Endothelial cell of umbilical vein (primary cell): ENCODE data around the gene PPIL6. TPM values are rescaled to one million over a fixed set of nuclear protein-coding genes. Genes with fewer than 3 reads are reported as not detected.

Source experiments
- BruUV-seq: library from RNA; stranded (reverse); fragments of 400-500 nt; replicated peaks from 2 replicates; lab custom pipeline; 2021; lab: Mats Ljungman, UMichigan
- CTCF ChIA-PET: fragments of 300-600, 350-600 bp; sonication (Branson Sonifier 250); formaldehyde crosslinking; loops from one replicate; lab custom pipeline; 2021; ENCODE audit warnings: antibody characterized with exemption, inconsistent platforms; lab: Charles Lee
- POLR2A ChIA-PET: fragments of 300-600, 350-600 bp; sonication (Branson Sonifier 250); formaldehyde crosslinking; loops from one replicate; lab custom pipeline; 2021; ENCODE audit warnings: antibody characterized with exemption, inconsistent platforms; lab: Charles Lee
- DNase-seq: peaks from one replicate; pipeline ENCODE4 v3.0.0-alpha.2; 2011; ENCODE audit warnings: low read depth, low spot score
- FAIRE-seq: peaks from 2 replicates; lab custom pipeline; 2011; peaks lifted over from hg19 to GRCh38; lab: Jason Lieb, UNC
- H2AFZ ChIP-seq: 2 replicates; pipeline ENCODE4 v1.6.0; 2012; ENCODE audit warnings: low read depth, low read length, control low read depth, inconsistent platforms
- H3K27ac ChIP-seq: 2 replicates; pipeline ENCODE4 v1.5.1; 2011; ENCODE audit warnings: low read depth, mild to moderate bottlenecking, control low read depth, low read length, moderate library complexity; ENCODE audit not compliant: insufficient read depth
- H3K27me3 ChIP-seq, 2 experiments: 2 replicates each; pipeline versions ENCODE4 v1.6.0 to v1.6.1; 2011; ENCODE audit warnings: low read length in 2 of 2, mixed read lengths in 1 of 2; ENCODE audit not compliant: control insufficient read depth in 2 of 2, insufficient read depth in 2 of 2
- H3K36me3 ChIP-seq, 2 experiments: 2 replicates in 1 of 2; 3 replicates in 1 of 2; pipeline ENCODE4 v1.5.1; 2011; ENCODE audit warnings: low read length in 2 of 2, mild to moderate bottlenecking in 1 of 2, moderate library complexity in 1 of 2; ENCODE audit not compliant: control insufficient read depth in 2 of 2, insufficient read depth in 2 of 2; ENCODE audit errors: extremely low read depth in 1 of 2
- H3K4me1 ChIP-seq: 3 replicates; pipeline ENCODE4 v1.5.1; 2011; ENCODE audit warnings: mild to moderate bottlenecking, low read length; ENCODE audit not compliant: control insufficient read depth, insufficient read depth; ENCODE audit errors: extremely low read depth
- H3K4me2 ChIP-seq: 2 replicates; pipeline ENCODE4 v1.6.1; 2011; ENCODE audit warnings: low read length, control low read depth, mixed read lengths; ENCODE audit not compliant: insufficient read depth
- H3K4me3 ChIP-seq, 3 experiments: fragments of 200-600 bp in 1 of 3; sonication (generic), shearing (Covaris generic) in 1 of 3; replicated peaks in 1 of 3; 2 replicates each; pipeline ENCODE4 v1.5.1; 2011 to 2016; ENCODE audit warnings: control low read depth in 3 of 3, low read length in 3 of 3, mild to moderate bottlenecking in 2 of 3, inconsistent platforms in 1 of 3, low read depth in 1 of 3, moderate library complexity in 1 of 3; ENCODE audit not compliant: insufficient read depth in 1 of 3
- H3K79me2 ChIP-seq: 2 replicates; pipeline ENCODE4 v1.6.0; 2012; ENCODE audit warnings: low read length, inconsistent platforms; ENCODE audit not compliant: control insufficient read depth, insufficient read depth
- H3K9ac ChIP-seq: replicated peaks from 2 replicates; pipeline ENCODE3; 2011; ENCODE audit warnings: low read length, control low read depth; ENCODE audit not compliant: insufficient read depth; ENCODE audit errors: extremely low read depth
- H3K9me1 ChIP-seq: replicated peaks from 3 replicates; pipeline ENCODE4 v1.6.0; 2011; ENCODE audit warnings: mild to moderate bottlenecking, low read length; ENCODE audit not compliant: control insufficient read depth, insufficient read depth; ENCODE audit errors: extremely low read depth
- H3K9me3 ChIP-seq: replicated peaks from 2 replicates; pipeline ENCODE4 v1.5.1; 2012; ENCODE audit warnings: low read length, inconsistent platforms; ENCODE audit not compliant: control insufficient read depth, insufficient read depth
- H4K20me1 ChIP-seq: replicated peaks from 2 replicates; pipeline ENCODE3; 2011; ENCODE audit warnings: mild to moderate bottlenecking, low read length; ENCODE audit not compliant: control insufficient read depth, insufficient read depth; ENCODE audit errors: extremely low read depth
- EZH2 ChIP-seq: IDR thresholded peaks from 2 replicates; pipeline ENCODE4 v1.6.1; 2012; ENCODE audit warnings: borderline replicate concordance, low read depth, mild to moderate bottlenecking, moderate library complexity, low read length, inconsistent platforms; ENCODE audit not compliant: severe bottlenecking
- FOS ChIP-seq: IDR thresholded peaks from 2 replicates; pipeline ENCODE4 v1.6.1; 2011; ENCODE audit warnings: mild to moderate bottlenecking, low read length, moderate library complexity, borderline replicate concordance; ENCODE audit not compliant: insufficient read depth
- GATA2 ChIP-seq: IDR thresholded peaks from 2 replicates; pipeline ENCODE4 v1.7.0; 2011; ENCODE audit warnings: low read depth, mild to moderate bottlenecking, moderate library complexity, mixed read lengths, low read length; ENCODE audit not compliant: insufficient read length, insufficient read depth
- JUN ChIP-seq: IDR thresholded peaks from 2 replicates; pipeline ENCODE4 v1.6.1; 2011; ENCODE audit warnings: borderline replicate concordance, low read depth; ENCODE audit not compliant: insufficient read length, insufficient read depth
- MYC ChIP-seq: IDR thresholded peaks from one replicate; pipeline ENCODE4 v1.6.1; 2011; ENCODE audit warnings: mild to moderate bottlenecking, low read depth, low read length
- POLR2A ChIP-seq: IDR thresholded peaks from 2 replicates; pipeline ENCODE4 v1.6.1; 2012; ENCODE audit warnings: low read depth, mild to moderate bottlenecking, control low read depth, low read length
- POLR2AphosphoS5 ChIP-seq: IDR thresholded peaks from 2 replicates; pipeline ENCODE4 v1.6.1; 2012; ENCODE audit warnings: low read depth, mild to moderate bottlenecking, control low read depth, low read length, moderate library complexity; ENCODE audit not compliant: insufficient read depth
- dilution Hi-C: fragments of 300-500 bp; cut with MboI; formaldehyde crosslinking; loops from one replicate; pipeline ENCODE4 v1.15.0; 2019; ENCODE audit warnings: low sequenced_read_pairs; ENCODE audit not compliant: extremely low pct_ligation_motif_present
- intact Hi-C: fragments of 100-400 bp; cut with micrococcal nuclease; formaldehyde crosslinking; loops from one replicate; pipeline ENCODE4 v1.10.0; 2022
- polyA plus RNA-seq, 4 experiments: library from polyadenylated mRNA; depleted of rRNA in 3 of 4; stranded (reverse) in 3 of 4; unstranded in 1 of 4; fragments of >200 nt; gene quantifications; 2 replicates each; pipeline versions ENCODE4 v1.2.1 to v1.2.3, GENCODE V29; 2011 to 2012; ENCODE audit warnings: missing spikeins in 1 of 4
- total RNA-seq: library from RNA; stranded (reverse); gene quantifications from 2 replicates; pipeline ENCODE4 v1.2.3, GENCODE V29; 2021
- TF ChIP-seq, protein P1 (sequence below), 2 donors: IDR thresholded peaks; 1 replicate in 1 of 2; 2 replicates in 1 of 2; pipeline ENCODE4 v1.5.1; 2011; ENCODE audit warnings: low read length in 2 of 2, mild to moderate bottlenecking in 2 of 2, moderate library complexity in 2 of 2, control low read depth in 1 of 2, inconsistent platforms in 1 of 2, low read depth in 1 of 2; ENCODE audit not compliant: insufficient read depth in 1 of 2; ENCODE audit errors: extremely low read depth in 1 of 2
- TF ChIP-seq, protein P2 (sequence below): IDR thresholded peaks from 2 replicates; pipeline ENCODE4 v1.6.1; 2011; ENCODE audit not compliant: insufficient read depth, insufficient read length

Gene PPIL6
- total and polyA plus RNA-seq, 2 donors (not counting 3 experiments of a cell fraction or from before 2014, with no cell fraction given): 0.11 to 0.33 TPM

DNA sequence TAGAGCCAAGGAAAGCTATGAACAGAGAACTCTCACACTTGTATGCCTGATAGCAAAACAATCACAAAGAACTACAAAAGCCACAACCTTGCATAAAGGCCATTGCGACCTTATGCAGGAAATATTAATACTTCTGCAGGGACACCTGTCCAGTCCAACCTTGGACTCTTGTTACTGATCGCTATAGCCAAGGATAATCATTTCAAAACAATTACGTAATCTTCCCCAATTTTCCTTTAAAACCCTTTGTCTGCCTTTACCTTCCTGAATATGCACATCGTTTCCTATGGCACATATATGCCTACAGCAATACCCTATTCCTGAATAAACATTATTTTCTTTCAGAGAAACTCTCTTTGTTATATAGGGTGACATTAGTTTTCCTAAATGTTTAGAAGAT lies 22.8 kb downstream of the PPIL6 start:
- intact Hi-C loops (no loop called here), dilution Hi-C loops (no loop called here)
- no peak overlapping the region for H3K4me3 ChIP-seq
- no peak overlapping the region for H3K27ac ChIP-seq
- H3K9me1 ChIP-seq: no peaks in the 10 kb centered on the region
- CTCF ChIA-PET: no interaction called here
- no peak overlapping the region for H3K9ac ChIP-seq
- H2AFZ ChIP-seq: no peak overlapping the region
- peaks cover 0 to 4% of the 10 kb centered on the region in 2 experiments for H3K27me3 ChIP-seq
- H3K36me3 ChIP-seq: no peaks in the 10 kb centered on the region
- BruUV-seq: no TSS peak
- H3K4me2 ChIP-seq: no peak overlapping the region
- H3K79me2 ChIP-seq: no peaks in the 10 kb centered on the region
- no peaks in the 10 kb centered on the region for H4K20me1 ChIP-seq
- POLR2A ChIA-PET: no interaction called here
- TF ChIP-seq, protein P1, sequence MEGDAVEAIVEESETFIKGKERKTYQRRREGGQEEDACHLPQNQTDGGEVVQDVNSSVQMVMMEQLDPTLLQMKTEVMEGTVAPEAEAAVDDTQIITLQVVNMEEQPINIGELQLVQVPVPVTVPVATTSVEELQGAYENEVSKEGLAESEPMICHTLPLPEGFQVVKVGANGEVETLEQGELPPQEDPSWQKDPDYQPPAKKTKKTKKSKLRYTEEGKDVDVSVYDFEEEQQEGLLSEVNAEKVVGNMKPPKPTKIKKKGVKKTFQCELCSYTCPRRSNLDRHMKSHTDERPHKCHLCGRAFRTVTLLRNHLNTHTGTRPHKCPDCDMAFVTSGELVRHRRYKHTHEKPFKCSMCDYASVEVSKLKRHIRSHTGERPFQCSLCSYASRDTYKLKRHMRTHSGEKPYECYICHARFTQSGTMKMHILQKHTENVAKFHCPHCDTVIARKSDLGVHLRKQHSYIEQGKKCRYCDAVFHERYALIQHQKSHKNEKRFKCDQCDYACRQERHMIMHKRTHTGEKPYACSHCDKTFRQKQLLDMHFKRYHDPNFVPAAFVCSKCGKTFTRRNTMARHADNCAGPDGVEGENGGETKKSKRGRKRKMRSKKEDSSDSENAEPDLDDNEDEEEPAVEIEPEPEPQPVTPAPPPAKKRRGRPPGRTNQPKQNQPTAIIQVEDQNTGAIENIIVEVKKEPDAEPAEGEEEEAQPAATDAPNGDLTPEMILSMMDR (IDR thresholded peaks at IDR 0.05; ENCODE audit: extremely low read depth in 1 of 2, insufficient read depth in 1 of 2, low read depth in 1 of 2, low read length in 2 of 2): no peak
- TF ChIP-seq, protein P2, sequence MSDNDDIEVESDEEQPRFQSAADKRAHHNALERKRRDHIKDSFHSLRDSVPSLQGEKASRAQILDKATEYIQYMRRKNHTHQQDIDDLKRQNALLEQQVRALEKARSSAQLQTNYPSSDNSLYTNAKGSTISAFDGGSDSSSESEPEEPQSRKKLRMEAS: no peak
- TF ChIP-seq MYC (no peak), FOS (no peak)
- DNase-seq (no peak), FAIRE-seq (no peak)
- no peaks in the 10 kb centered on the region for H3K9me3 ChIP-seq
- no peaks in the 10 kb centered on the region for H3K4me1 ChIP-seq

DNA sequence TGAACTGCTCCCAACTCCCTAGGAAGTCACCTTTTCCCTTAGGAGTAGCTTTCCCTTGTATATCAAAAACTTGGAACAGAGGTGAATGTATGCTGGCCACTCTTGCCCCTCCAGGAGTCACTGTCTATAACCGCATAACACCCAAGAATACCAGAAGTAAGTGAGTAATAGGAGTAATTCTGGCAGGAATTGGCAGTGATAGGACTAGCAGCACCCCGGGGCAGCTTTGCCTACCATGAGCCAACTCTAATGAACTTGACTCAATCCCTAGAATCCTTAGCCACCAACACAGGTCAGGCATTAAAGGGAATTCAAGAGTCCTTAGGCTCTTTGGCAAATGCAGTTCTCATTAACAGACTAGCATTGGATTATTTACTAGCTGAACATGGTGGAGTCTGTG lies 29.4 kb downstream of the PPIL6 start:
- no peaks in the 10 kb centered on the region for H3K36me3 ChIP-seq
- no TSS peak for BruUV-seq
- no peaks in the 10 kb centered on the region for H3K9me3 ChIP-seq
- no peak overlapping the region for H3K27ac ChIP-seq
- H3K79me2 ChIP-seq: no peaks in the 10 kb centered on the region
- H3K4me1 ChIP-seq: no peaks in the 10 kb centered on the region
- ChIA-PET POLR2A (no interaction called here), CTCF (no interaction called here)
- no peak overlapping the region for H3K4me2 ChIP-seq
- H2AFZ ChIP-seq: no peak overlapping the region
- dilution Hi-C loops (no loop called here), intact Hi-C loops (no loop called here)
- no peaks in the 10 kb centered on the region for H4K20me1 ChIP-seq
- H3K4me3 ChIP-seq: no peak overlapping the region
- no peaks in the 10 kb centered on the region for H3K9me1 ChIP-seq
- no peak for DNase-seq
- peaks cover 3 to 5% of the 10 kb centered on the region in 2 experiments for H3K27me3 ChIP-seq
- no peak for FAIRE-seq
- TF ChIP-seq, protein P2: no peak
- TF ChIP-seq POLR2A (no peak), POLR2AphosphoS5 (no peak), JUN (no peak), GATA2 (no peak), EZH2 (no peak), FOS (no peak), MYC (no peak)
- TF ChIP-seq, protein P1 (IDR thresholded peaks at IDR 0.05; ENCODE audit: extremely low read depth in 1 of 2, insufficient read depth in 1 of 2, low read depth in 1 of 2, low read length in 2 of 2): no peak
- no peak overlapping the region for H3K9ac ChIP-seq
